ENCODE data around the gene SYK. TPM values are rescaled to one million over a fixed set of nuclear protein-coding genes. Genes with fewer than 3 reads are reported as not detected.

SYK gene
- polyA plus RNA-seq, 3 donors: 51.1 to 186 (median 177) TPM

DNA sequence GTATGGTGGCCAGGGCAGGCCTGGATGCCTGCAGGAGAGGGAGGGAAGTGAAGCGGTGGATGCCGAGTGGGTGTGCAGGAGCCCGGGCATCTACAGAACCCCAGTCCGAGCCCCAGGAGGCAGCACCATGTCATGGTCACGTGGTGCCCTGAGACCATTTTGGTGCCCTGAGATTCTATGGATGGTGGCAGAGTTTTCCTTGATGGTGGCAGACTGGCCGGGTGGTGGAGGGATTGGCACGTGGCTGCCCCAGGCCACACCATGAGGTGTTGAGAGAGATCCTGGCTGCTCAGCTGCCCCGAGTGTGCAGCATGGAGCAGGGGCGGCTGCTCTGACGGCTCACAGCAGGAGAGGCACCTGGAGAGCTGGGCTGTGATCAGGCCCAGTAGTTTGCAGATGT, 52.3 kb downstream of the SYK start:
- Mint-ChIP-seq H3K27me3 (ENCODE audit: low read depth in 3 of 3) (no peaks in the 10 kb centered on the region), H3K27ac (peak overlapping the region in 4 of 7 donors; percentile 47 to 65 (median 58)), H3K36me3 (peaks cover 83 to 91% of the 10 kb centered on the region in 2 donors), H3K4me1 (peaks cover 17% of the 10 kb centered on the region), H3K4me3 (no peak overlapping the region), H3K9me3 (no peaks in the 10 kb centered on the region)
- Histone ChIP-seq H3K79me2 (ENCODE audit: insufficient read depth, low read length) (peaks cover 79% of the 10 kb centered on the region), H3K9ac (ENCODE audit: insufficient read depth, low read length, poor library complexity, severe bottlenecking) (no peak overlapping the region), H3K27me3 (ENCODE audit: control insufficient read depth in 2 of 2, insufficient read depth in 2 of 2, low read length in 2 of 2) (no peaks in the 10 kb centered on the region), H3K9me3 (replicated peaks in 1 of 2; ENCODE audit: control insufficient read depth in 1 of 2, insufficient read depth in 1 of 2, low read length in 2 of 2) (no peaks in the 10 kb centered on the region), H2AFZ (ENCODE audit: insufficient read depth, low read depth, low read length, poor library complexity, severe bottlenecking) (no peak overlapping the region), H3K4me1 (ENCODE audit: control insufficient read depth in 1 of 2, insufficient read depth in 2 of 2, low read length in 2 of 2) (peaks cover 0 to 9% of the 10 kb centered on the region in 2 donors), H3K27ac (ENCODE audit: low read depth in 1 of 2, low read length in 2 of 2) (peak overlapping the region in 1 of 2 donors; percentile 15), H3K36me3 (replicated peaks in 1 of 2; ENCODE audit: control insufficient read depth in 1 of 2, insufficient read depth in 2 of 2, low read length in 2 of 2) (peaks cover 83 to 95% of the 10 kb centered on the region in 2 donors), H4K20me1 (ENCODE audit: insufficient read depth, low read length) (peaks cover 94% of the 10 kb centered on the region), H3K4me3 (replicated peaks in 1 of 3; ENCODE audit: low read depth in 2 of 3, low read length in 3 of 3) (no peak overlapping the region), H3K4me2 (replicated peaks; ENCODE audit: extremely low read depth, low read length, poor library complexity, severe bottlenecking) (no peak overlapping the region)
- TF ChIP-seq, protein P1, sequence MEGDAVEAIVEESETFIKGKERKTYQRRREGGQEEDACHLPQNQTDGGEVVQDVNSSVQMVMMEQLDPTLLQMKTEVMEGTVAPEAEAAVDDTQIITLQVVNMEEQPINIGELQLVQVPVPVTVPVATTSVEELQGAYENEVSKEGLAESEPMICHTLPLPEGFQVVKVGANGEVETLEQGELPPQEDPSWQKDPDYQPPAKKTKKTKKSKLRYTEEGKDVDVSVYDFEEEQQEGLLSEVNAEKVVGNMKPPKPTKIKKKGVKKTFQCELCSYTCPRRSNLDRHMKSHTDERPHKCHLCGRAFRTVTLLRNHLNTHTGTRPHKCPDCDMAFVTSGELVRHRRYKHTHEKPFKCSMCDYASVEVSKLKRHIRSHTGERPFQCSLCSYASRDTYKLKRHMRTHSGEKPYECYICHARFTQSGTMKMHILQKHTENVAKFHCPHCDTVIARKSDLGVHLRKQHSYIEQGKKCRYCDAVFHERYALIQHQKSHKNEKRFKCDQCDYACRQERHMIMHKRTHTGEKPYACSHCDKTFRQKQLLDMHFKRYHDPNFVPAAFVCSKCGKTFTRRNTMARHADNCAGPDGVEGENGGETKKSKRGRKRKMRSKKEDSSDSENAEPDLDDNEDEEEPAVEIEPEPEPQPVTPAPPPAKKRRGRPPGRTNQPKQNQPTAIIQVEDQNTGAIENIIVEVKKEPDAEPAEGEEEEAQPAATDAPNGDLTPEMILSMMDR (IDR thresholded peaks at IDR 0.05): no peak
- intact Hi-C loops (cut with micrococcal nuclease): no loop called here
- WGBS (ENCODE audit: insufficient coverage): 95% methylated on average over 10 of the region's 10 CpGs
- no peak for DNase-seq

DNA sequence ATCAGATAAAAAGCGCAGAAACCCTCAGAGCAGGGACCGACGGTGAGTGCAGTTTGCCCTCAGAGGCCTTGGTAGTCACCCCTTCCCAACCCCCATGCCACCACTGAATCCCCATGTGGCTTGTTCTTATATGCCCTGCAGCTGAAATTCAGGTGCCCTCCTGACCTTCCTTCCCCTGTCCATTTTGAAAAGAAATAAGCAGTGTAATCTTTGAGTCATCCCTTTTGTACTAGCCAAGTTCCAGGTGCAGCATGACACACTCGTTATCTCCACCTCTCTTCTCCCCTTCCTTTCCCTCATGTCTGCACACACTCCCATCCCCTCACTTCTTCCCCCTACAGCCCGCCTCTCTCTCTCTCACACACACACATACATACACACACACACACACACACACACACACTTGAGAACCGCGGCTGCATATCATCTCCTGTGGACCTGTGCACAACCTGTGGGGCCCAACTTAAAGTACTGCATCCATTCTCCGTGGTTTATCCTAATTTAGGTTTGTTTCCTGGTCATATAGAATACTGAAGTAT, 53.1 kb downstream of the SYK start:
- WGBS (ENCODE audit: insufficient coverage): 90% methylated on average over 3 of the region's 8 CpGs
- Histone ChIP-seq H3K4me1 (ENCODE audit: control insufficient read depth in 1 of 2, insufficient read depth in 2 of 2, low read length in 2 of 2) (peaks cover 4 to 17% of the 10 kb centered on the region in 2 donors), H3K36me3 (replicated peaks in 1 of 2; ENCODE audit: control insufficient read depth in 1 of 2, insufficient read depth in 2 of 2, low read length in 2 of 2) (peaks cover 82 to 95% of the 10 kb centered on the region in 2 donors), H2AFZ (ENCODE audit: insufficient read depth, low read depth, low read length, poor library complexity, severe bottlenecking) (no peak overlapping the region), H3K9me3 (replicated peaks in 1 of 2; ENCODE audit: control insufficient read depth in 1 of 2, insufficient read depth in 1 of 2, low read length in 2 of 2) (no peaks in the 10 kb centered on the region), H3K4me2 (replicated peaks; ENCODE audit: extremely low read depth, low read length, poor library complexity, severe bottlenecking) (no peak overlapping the region), H4K20me1 (ENCODE audit: insufficient read depth, low read length) (peaks cover 94% of the 10 kb centered on the region), H3K27ac (ENCODE audit: low read depth in 1 of 2, low read length in 2 of 2) (peak overlapping the region in 1 of 2 donors; percentile 34), H3K9ac (ENCODE audit: insufficient read depth, low read length, poor library complexity, severe bottlenecking) (no peak overlapping the region), H3K79me2 (ENCODE audit: insufficient read depth, low read length) (peaks cover 79% of the 10 kb centered on the region), H3K27me3 (ENCODE audit: control insufficient read depth in 2 of 2, insufficient read depth in 2 of 2, low read length in 2 of 2) (no peaks in the 10 kb centered on the region), H3K4me3 (replicated peaks in 1 of 3; ENCODE audit: low read depth in 2 of 3, low read length in 3 of 3) (no peak overlapping the region)
- DNase-seq: no peak
- H3K27ac Mint-ChIP-seq: peak overlapping the region in 2 of 7 donors; percentile 16 to 70
- TF ChIP-seq, protein P1 (IDR thresholded peaks at IDR 0.05): no peak
- H3K4me3 Mint-ChIP-seq: no peak overlapping the region
- peaks cover 83 to 91% of the 10 kb centered on the region in 2 donors for H3K36me3 Mint-ChIP-seq
- H3K4me1 Mint-ChIP-seq: peaks cover 24% of the 10 kb centered on the region
- peaks cover 0 to 2% (median 0%) of the 10 kb centered on the region in 7 donors for H3K9me3 Mint-ChIP-seq
- intact Hi-C loops (cut with micrococcal nuclease): no loop called here
- no peaks in the 10 kb centered on the region for H3K27me3 Mint-ChIP-seq (ENCODE audit: low read depth in 3 of 3)

Data from CD14-positive monocyte (primary cell).